Measurements from ENCODE around the gene FXYD2. TPM values are rescaled to one million over a fixed set of nuclear protein-coding genes. Genes with fewer than 3 reads are reported as not detected.

The FXYD2 gene
- total and polyA plus RNA-seq, 10 of the 15 experiments (the other 5 are each of a cell fraction or from before 2014, with no cell fraction given), result 1.2 to 4.5 (median 2.4) TPM

DNA sequence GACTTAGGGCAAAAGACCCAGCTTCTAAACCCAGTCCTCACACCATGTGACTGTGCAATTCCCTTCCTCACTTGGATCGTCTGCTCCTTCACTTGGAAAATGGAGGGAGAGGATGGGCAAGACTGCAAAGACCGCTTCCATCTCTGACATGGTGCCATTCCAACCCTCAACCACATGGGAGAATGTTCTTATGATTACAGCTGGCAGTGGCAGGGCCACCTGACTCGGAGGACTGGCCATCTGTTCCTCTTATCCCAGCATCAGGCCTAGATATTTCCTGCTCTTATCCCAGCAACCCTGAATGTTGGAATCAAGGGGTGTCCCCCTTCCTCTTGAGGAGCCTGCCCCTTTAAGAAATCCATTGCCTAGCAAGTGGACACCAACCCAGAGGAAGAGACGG is 42.9 kb downstream of the FXYD2 start:
- peaks cover 11 to 15% of the 10 kb centered on the region in 2 experiments for H3K27me3 ChIP-seq (replicated peaks in 1 of 2; ENCODE audit: control insufficient read depth in 2 of 2, insufficient read depth in 2 of 2, low read length in 1 of 2)
- ATAC-seq, result no peak
- ChIA-PET RAD21 (ENCODE audit: unreplicated experiment) (interaction anchor here (1.3 kb wide), 1 partner anchor 36 kb away, joined by 3 read pairs; no protein-coding TSS in a partner anchor), CTCF (no interaction called here), SMC1A (ENCODE audit: uncharacterized antibody, unreplicated experiment) (interaction anchor here (0.9 kb wide), 1 partner anchor 165 kb away, joined by 4 read pairs; no protein-coding TSS in a partner anchor), POLR2A (no interaction called here)
- intact Hi-C loops (cut with micrococcal nuclease; ENCODE audit: unreplicated experiment), result no loop called here
- H3K36me3 ChIP-seq (ENCODE audit: control insufficient read depth in 2 of 2, insufficient read depth in 2 of 2, low read length in 1 of 2), result no peaks in the 10 kb centered on the region
- H3K27ac ChIP-seq (ENCODE audit: control insufficient read depth, insufficient read depth), result no peak overlapping the region
- no peaks in the 10 kb centered on the region for H3K79me2 ChIP-seq (ENCODE audit: control insufficient read depth, insufficient read depth, low read length)
- H3K4me2 ChIP-seq (ENCODE audit: control insufficient read depth, insufficient read depth), result no peak overlapping the region
- no TSS peak for BruUV-seq (replicated peaks)
- no peak overlapping the region for H3K4me3 ChIP-seq
- TF ChIP-seq SRF (IDR thresholded peaks at IDR 0.05; ENCODE audit: low read depth in 2 of 2, low read length in 2 of 2) (no peak), BCL11A (IDR thresholded peaks at IDR 0.05; ENCODE audit: low read depth, low read length) (no peak), RELA (IDR thresholded peaks at IDR 0.05; ENCODE audit: borderline replicate concordance, partially characterized antibody) (no peak), SMAD1 (IDR thresholded peaks at IDR 0.05; ENCODE audit: low read depth, partially characterized antibody) (no peak), MXI1 (IDR thresholded peaks at IDR 0.05; ENCODE audit: low read depth, low read length) (no peak), SUZ12 (IDR thresholded peaks at IDR 0.05; ENCODE audit: unreplicated experiment) (no peak), MTA3 (IDR thresholded peaks at IDR 0.05; ENCODE audit: borderline replicate concordance, low read length) (no peak), HDAC2 (IDR thresholded peaks at IDR 0.05) (no peak), ZNF217 (IDR thresholded peaks at IDR 0.05) (no peak), ZBED1 (IDR thresholded peaks at IDR 0.05; ENCODE audit: borderline replicate concordance) (no peak), RUNX3 (IDR thresholded peaks at IDR 0.05; ENCODE audit: low read length) (no peak), TARDBP (IDR thresholded peaks at IDR 0.05; ENCODE audit: borderline replicate concordance) (no peak)
- no peak for FAIRE-seq
- no peak for DNase-seq (ENCODE audit: low read depth, low spot score)
- H3K4me1 ChIP-seq (ENCODE audit: control insufficient read depth, insufficient read depth, low read length), result no peaks in the 10 kb centered on the region
- H3K9me3 ChIP-seq (replicated peaks; ENCODE audit: control insufficient read depth, insufficient read depth, low read length), result no peaks in the 10 kb centered on the region
- WGBS (ENCODE audit: insufficient coverage, insufficient replicate concordance, low lambda C conversion rate, missing lambda C conversion rate), result 38% methylated on average over 4 of the region's 4 CpGs
- H4K20me1 ChIP-seq (ENCODE audit: control insufficient read depth, insufficient read depth), result no peaks in the 10 kb centered on the region
- no peak overlapping the region for H3K9ac ChIP-seq (ENCODE audit: control insufficient read depth, insufficient read depth, low read length)
- in situ Hi-C loops (cut with MboI), result no loop called here
- no peak overlapping the region for H2AFZ ChIP-seq (ENCODE audit: control insufficient read depth, low read depth, low read length)
